Activated T-cell treated with anti-CD3 and anti-CD28 coated beads, Interleukin-2, amount 50 U/mL, for 4 hours (primary cell): Measurements from ENCODE around the gene ZNF724. TPM values are rescaled to one million over a fixed set of nuclear protein-coding genes. Genes with fewer than 3 reads are reported as not detected.
"Not testable (repeated sequence)": the region's sequence is repeated elsewhere in the genome, so short reads cannot be mapped to it uniquely, and the experiment has no call there.

Source experiments
- ATAC-seq, 2 donors: fragments of 200-7000 bp; cut with Tn5 transposase; one replicate each; pipeline ENCODE4 v1.10.0; 2021
- DNase-seq: peaks from one replicate; pipeline ENCODE4 v3.0.0-alpha.2; 2020
- H3K27me3 Mint-ChIP-seq: one replicate; pipeline ENCODE4 v1.8.0; 2021; ENCODE audit warnings: low read depth, mixed read lengths
- H3K36me3 Mint-ChIP-seq: one replicate; pipeline ENCODE4 v1.8.0; 2022; ENCODE audit warnings: mixed read lengths; ENCODE audit not compliant: insufficient read depth
- H3K4me1 Mint-ChIP-seq: one replicate; pipeline ENCODE4 v1.8.0; 2021; ENCODE audit warnings: low read depth, mixed read lengths
- H3K4me3 Mint-ChIP-seq: one replicate; pipeline ENCODE4 v1.8.0; 2021; ENCODE audit warnings: mild to moderate bottlenecking, moderate library complexity, mixed read lengths
- H3K9me3 Mint-ChIP-seq: one replicate; pipeline ENCODE4 v1.8.0; 2021; ENCODE audit warnings: mixed read lengths
- total RNA-seq, 3 donors: library from RNA; stranded (reverse); gene quantifications; one replicate each; pipeline ENCODE4 v1.2.1, GENCODE V29; 2021

The ZNF724 gene
- 1 to 10 TPM; 5.1 to 6.3 (median 5.7) TPM for total RNA-seq

- ATAC-seq (peak; percentile 100), DNase-seq (peak; percentile 77)
- peak within 1 kb of the TSS; percentile 98 for H3K4me3 Mint-ChIP-seq
- no peaks in the 10 kb centered on the region for H3K27me3 Mint-ChIP-seq
- peaks cover 12% of the 10 kb centered on the region for H3K4me1 Mint-ChIP-seq
- H3K36me3 Mint-ChIP-seq: peaks cover 2% of the 10 kb centered on the region
- no peaks in the 10 kb centered on the region for H3K9me3 Mint-ChIP-seq
Measured at GRCh38 chr19:23249911-23250649, at the start of gene ZNF724. TSS of gene ZNF724 (minus strand) at chr19:23250394. CDS start at chr19:23250242, 152 bp downstream.

GRCh38 chr19:23294141-23294540 lies 43.9 kb upstream of the ZNF724 start:
- Mint-ChIP-seq H3K4me3 (no peak overlapping the region), H3K27me3 (no peaks in the 10 kb centered on the region), H3K4me1 (no peaks in the 10 kb centered on the region), H3K36me3 (no peaks in the 10 kb centered on the region), H3K9me3 (peaks cover 3% of the 10 kb centered on the region)
- DNase-seq (no peak), ATAC-seq (no peak)

DNA sequence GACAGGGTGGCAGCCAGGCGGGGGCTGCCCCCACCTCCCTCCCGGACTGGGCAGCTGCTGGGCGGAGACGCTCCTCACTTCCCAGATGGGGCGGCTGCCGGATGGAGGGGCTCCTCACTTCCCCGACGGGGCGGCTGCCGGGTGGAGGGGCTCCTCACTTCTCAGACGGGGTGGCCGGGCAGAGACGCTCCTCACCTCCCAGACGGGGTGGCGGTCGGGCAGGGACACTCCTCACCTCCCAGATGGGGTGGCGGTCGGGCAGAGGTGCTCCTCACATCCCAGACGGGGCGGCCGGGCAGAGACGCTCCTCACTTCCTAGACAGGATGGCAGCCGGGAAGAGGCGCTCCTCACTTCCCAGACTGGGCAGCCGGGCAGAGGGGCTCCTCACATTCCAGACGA lies 39.8 kb upstream of the ZNF724 start:
- not testable (repeated sequence) for H3K27me3 Mint-ChIP-seq, H3K4me3 Mint-ChIP-seq, ATAC-seq, H3K4me1 Mint-ChIP-seq, H3K36me3 Mint-ChIP-seq, DNase-seq
- peaks cover 14% of the 10 kb centered on the region for H3K9me3 Mint-ChIP-seq

- DNase-seq (no peak), ATAC-seq (no peak)
- Mint-ChIP-seq H3K9me3 (peaks cover 14% of the 10 kb centered on the region), H3K27me3 (no peaks in the 10 kb centered on the region), H3K4me3 (no peak overlapping the region), H3K4me1 (peaks cover 8% of the 10 kb centered on the region), H3K36me3 (no peaks in the 10 kb centered on the region)
Measured at GRCh38 chr19:23287620-23288019, 37.4 kb upstream of the ZNF724 start.

- Mint-ChIP-seq H3K4me3 (no peak overlapping the region), H3K4me1 (peaks cover 13% of the 10 kb centered on the region), H3K9me3 (peaks cover 14% of the 10 kb centered on the region), H3K27me3 (no peaks in the 10 kb centered on the region), H3K36me3 (no peaks in the 10 kb centered on the region)
- no peak for DNase-seq
- ATAC-seq: peak in 1 of 2 donors; percentile 43
Measured at GRCh38 chr19:23286477-23286876, 36.3 kb upstream of the ZNF724 start.

DNA sequence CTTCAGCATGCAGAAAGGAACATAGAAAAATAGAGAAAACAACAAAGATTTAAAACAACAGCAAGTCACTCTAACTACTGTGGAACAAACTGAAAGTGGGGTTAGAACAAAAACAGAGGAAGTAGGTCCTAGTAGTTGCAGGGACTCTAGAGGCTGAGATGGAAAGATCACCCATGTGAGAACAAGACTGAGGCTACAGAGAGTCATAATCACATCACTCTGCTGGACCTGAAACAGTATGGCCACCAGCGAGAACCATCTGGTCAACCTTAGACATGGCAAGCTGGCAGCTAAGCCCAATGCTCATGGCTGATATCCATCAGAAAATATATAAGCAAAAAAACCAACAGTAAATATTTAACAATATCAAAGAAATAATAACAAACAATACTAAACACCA lies 35.8 kb upstream of the ZNF724 start:
- H3K4me1 Mint-ChIP-seq: peaks cover 13% of the 10 kb centered on the region
- no peaks in the 10 kb centered on the region for H3K27me3 Mint-ChIP-seq
- no peak overlapping the region for H3K4me3 Mint-ChIP-seq
- DNase-seq: no peak
- H3K9me3 Mint-ChIP-seq: peaks cover 14% of the 10 kb centered on the region
- no peak for ATAC-seq
- no peaks in the 10 kb centered on the region for H3K36me3 Mint-ChIP-seq

- Mint-ChIP-seq H3K9me3 (peaks cover 14% of the 10 kb centered on the region), H3K4me1 (peaks cover 13% of the 10 kb centered on the region)
- H3K36me3 Mint-ChIP-seq, DNase-seq, H3K27me3 Mint-ChIP-seq, H3K4me3 Mint-ChIP-seq, ATAC-seq: not testable (repeated sequence)
Measured at GRCh38 chr19:23285326-23285725, 35.1 kb upstream of the ZNF724 start.

DNA sequence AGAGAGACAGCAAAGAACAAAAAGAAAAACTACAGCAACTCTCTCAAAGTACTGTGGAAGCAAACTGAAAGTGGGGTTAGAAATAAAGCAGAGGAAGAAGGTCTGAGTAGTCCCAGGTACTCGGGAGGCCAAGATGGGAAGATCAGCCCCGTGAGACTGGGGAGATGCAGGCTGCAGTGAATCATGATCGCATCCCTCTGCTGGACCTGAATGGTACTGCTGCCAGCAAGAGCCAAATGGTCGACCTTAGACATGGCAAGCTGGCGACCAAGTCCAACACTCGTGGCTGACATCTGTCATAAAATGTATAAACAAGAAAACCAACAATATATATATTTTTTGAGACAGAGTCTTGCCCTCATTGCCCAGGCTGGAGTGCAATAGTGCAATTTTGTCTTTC lies 33.7 kb upstream of the ZNF724 start:
- H3K36me3 Mint-ChIP-seq: no peaks in the 10 kb centered on the region
- ATAC-seq: peak; percentile 93 to 97
- peaks cover 13% of the 10 kb centered on the region for H3K4me1 Mint-ChIP-seq
- DNase-seq: peak; percentile 63
- H3K9me3 Mint-ChIP-seq: peaks cover 14% of the 10 kb centered on the region
- no peaks in the 10 kb centered on the region for H3K27me3 Mint-ChIP-seq
- no peak overlapping the region for H3K4me3 Mint-ChIP-seq

- Mint-ChIP-seq H3K4me1 (peaks cover 13% of the 10 kb centered on the region), H3K4me3 (no peak overlapping the region), H3K36me3 (no peaks in the 10 kb centered on the region), H3K27me3 (no peaks in the 10 kb centered on the region), H3K9me3 (peaks cover 11% of the 10 kb centered on the region)
- DNase-seq: no peak
- ATAC-seq: no peak
Measured at GRCh38 chr19:23281663-23282276, 31.6 kb upstream of the ZNF724 start.

DNA sequence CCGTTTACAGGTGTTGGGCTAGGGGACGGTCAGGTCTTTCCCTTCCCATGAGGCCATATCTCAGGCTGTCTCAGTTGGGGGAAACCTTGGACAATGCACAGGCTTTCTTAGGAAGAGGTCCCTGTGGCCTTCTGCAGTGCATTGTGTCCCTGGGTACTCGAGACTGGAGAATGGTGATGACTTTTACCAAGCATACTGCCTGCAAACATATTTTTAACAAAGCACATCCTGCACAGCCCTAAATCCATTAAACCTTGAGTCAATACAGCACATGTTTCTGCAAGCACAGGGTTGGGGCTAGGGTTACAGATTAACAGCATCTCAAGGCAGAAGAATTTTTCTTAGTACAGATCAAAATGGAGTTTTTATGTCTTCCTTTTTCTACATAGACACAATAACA lies 27.9 kb upstream of the ZNF724 start:
- H3K4me1 Mint-ChIP-seq: peaks cover 12% of the 10 kb centered on the region
- not testable (repeated sequence) for DNase-seq, H3K27me3 Mint-ChIP-seq, H3K36me3 Mint-ChIP-seq, H3K4me3 Mint-ChIP-seq, ATAC-seq, H3K9me3 Mint-ChIP-seq

DNA sequence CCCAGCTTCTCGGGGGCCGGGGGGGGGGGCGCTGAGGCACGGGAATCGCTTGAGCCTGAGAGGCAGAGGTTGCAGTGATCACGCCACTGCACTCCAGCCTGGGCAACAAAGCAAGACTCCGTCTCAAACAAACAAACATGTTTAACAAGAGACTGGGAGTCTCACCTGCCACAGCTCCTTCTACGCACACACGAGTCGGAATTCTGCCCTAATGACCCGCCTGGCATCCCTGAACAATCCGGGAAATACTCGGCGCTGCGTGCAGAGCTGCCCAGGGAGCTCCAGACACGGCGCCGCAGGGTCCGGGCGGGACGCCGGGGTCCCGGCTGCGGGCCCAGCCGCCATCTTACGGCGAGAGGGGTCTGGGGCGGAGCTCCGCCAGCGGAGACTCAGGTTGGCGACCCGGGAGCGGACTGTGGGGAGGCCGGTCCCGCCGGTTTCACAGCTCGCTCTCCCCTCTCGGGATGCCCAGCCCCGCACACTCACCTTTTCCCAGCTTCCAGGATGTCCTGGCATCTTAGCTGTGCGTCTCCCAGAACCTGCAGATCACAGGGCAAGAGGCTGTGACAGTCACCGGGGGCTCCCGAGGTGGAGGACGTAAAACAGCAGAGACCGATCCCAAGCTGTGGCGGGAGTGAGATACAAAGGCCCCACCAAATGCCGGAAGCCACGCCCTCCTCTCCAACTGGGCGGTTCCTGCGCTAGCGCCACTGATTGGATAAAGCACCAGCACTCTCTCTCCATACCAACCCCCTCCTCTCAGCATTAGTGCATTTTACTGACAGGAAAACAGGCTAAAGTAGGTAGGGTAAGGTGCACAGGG lies 23.6 kb upstream of the ZNF724 start:
- Mint-ChIP-seq H3K4me1 (peaks cover 30% of the 10 kb centered on the region), H3K27me3 (no peaks in the 10 kb centered on the region), H3K9me3 (no peaks in the 10 kb centered on the region), H3K4me3 (peak overlapping the region; percentile 97), H3K36me3 (peaks cover 13% of the 10 kb centered on the region)
- peak; percentile 89 for DNase-seq
- ATAC-seq: peak; percentile 99

DNA sequence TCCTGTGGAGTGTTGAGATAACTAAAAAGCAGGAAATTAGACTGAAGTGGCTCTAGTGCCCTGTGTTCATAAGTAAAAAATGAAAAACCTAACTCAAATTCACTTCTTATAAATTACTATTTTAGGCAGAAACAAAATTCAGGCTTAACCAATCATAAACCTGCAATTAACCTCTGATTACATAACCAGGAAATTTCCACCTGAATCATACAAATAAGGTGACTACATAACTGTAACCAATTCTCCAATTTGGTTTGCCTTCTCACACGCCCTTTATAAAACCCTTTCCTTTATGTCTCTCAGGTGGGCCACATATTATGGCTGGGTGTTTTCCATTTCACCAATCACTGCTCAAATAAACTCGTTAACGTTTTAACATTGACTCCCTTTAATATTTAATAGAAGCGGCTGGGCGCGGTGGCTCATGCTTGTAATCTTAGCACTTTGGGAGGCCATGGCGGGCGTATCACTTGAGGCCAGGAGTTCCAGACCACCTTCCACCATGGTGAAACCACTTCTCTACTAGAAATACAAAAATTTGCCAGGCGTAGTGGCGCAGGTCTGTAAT lies 22.9 kb upstream of the ZNF724 start:
- H3K4me3 Mint-ChIP-seq: peak overlapping the region; percentile 97
- peaks cover 13% of the 10 kb centered on the region for H3K36me3 Mint-ChIP-seq
- H3K9me3 Mint-ChIP-seq: no peaks in the 10 kb centered on the region
- H3K4me1 Mint-ChIP-seq: peaks cover 30% of the 10 kb centered on the region
- DNase-seq: no peak
- no peaks in the 10 kb centered on the region for H3K27me3 Mint-ChIP-seq
- no peak for ATAC-seq

- peaks cover 6% of the 10 kb centered on the region for H3K4me1 Mint-ChIP-seq
- peaks cover 44% of the 10 kb centered on the region for H3K36me3 Mint-ChIP-seq
- H3K27me3 Mint-ChIP-seq: no peaks in the 10 kb centered on the region
- no peaks in the 10 kb centered on the region for H3K9me3 Mint-ChIP-seq
- DNase-seq (no peak), ATAC-seq (peak; percentile 53 to 78)
- H3K4me3 Mint-ChIP-seq: no peak overlapping the region
Measured at GRCh38 chr19:23263870-23264590, 13.8 kb upstream of the ZNF724 start.

DNA sequence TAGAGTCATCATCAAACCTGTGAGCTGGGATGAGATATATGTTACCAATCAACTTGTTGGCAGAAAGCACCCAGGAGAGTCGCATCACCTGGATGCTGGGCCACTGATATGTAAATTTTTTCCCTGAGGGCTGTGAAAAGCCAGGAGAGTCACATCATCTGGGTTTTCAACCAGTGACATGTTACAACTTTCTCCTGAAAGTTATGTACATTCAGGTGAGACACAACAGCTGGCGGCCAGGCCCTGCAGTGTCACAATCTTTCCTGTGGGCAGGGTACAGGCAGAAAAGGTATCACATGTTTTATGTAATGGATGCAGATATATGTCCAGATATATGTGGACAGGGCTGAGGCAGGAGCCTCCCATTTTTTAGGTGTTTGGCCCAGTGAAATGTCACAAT lies 13.2 kb upstream of the ZNF724 start:
- no peak for ATAC-seq
- DNase-seq: no peak
- no peaks in the 10 kb centered on the region for H3K9me3 Mint-ChIP-seq
- H3K36me3 Mint-ChIP-seq: peaks cover 49% of the 10 kb centered on the region
- H3K4me3 Mint-ChIP-seq: no peak overlapping the region
- H3K4me1 Mint-ChIP-seq: peaks cover 6% of the 10 kb centered on the region
- no peaks in the 10 kb centered on the region for H3K27me3 Mint-ChIP-seq
